Pancreas (tissue), 10 donors: Measurements from ENCODE around the gene ZBTB16. TPM values are rescaled to one million over a fixed set of nuclear protein-coding genes. Genes with fewer than 3 reads are reported as not detected.

Experiments
- ATAC-seq, 4 donors: fragments of 200-7000 bp; cut with Tn5 transposase; one replicate each; pipeline versions ENCODE4 v1.8.0 to v1.9.1; 2020; ENCODE audit warnings: mild to moderate bottlenecking in 4 of 4, moderate library complexity in 4 of 4
- DNase-seq, 6 donors: peaks; one replicate each; pipeline ENCODE4 v3.0.0-alpha.2; 2020
- FAIRE-seq: peaks from 2 replicates; lab custom pipeline; 2012; peaks lifted over from hg19 to GRCh38; lab: Jason Lieb, UNC
- H3K27ac ChIP-seq, 4 donors: fragments of 200-600 bp; sonication (generic); 1 replicate in 3 of 4; 2 replicates in 1 of 4; pipeline versions ENCODE4 v1.5.0 to v1.8.0; 2020
- H3K27me3 ChIP-seq, 4 donors: fragments of 200-600 bp; one replicate each; pipeline ENCODE4 v1.8.0; 2021
- H3K36me3 ChIP-seq, 3 donors: fragments of 200-600 bp; sonication (generic) in 1 of 3; one replicate each; pipeline versions ENCODE4 v1.5.0 to v1.8.0; 2020 to 2021
- H3K4me1 ChIP-seq, 3 donors: fragments of 200-600 bp; one replicate each; pipeline ENCODE4 v1.8.0; 2021
- H3K4me3 ChIP-seq, 4 donors: fragments of 200-600 bp; sonication (generic) in 2 of 4; one replicate each; pipeline versions ENCODE4 v1.5.0 to v1.8.0; 2020 to 2021
- H3K9me3 ChIP-seq, 4 donors: fragments of 200-600 bp; one replicate each; pipeline ENCODE4 v1.8.0; 2021
- CTCF ChIP-seq, 4 donors: fragments of 200-600 bp; sonication (generic) in 3 of 4; IDR thresholded peaks; one replicate each; pipeline versions ENCODE4 v1.5.0 to v1.8.0; 2021; ENCODE audit warnings: antibody characterized with exemption in 4 of 4
- WGBS, 2 donors: extraction: QIAGEN DNeasy Blood & Tissue Kit; methylation state at CpG; one replicate each; pipeline ENCODE4 v1.1.7; 2013; 5-methylcytosine and 5-hydroxymethylcytosine counted together
- intact Hi-C, 3 donors: fragments of 100-400 bp; cut with DNase I; formaldehyde crosslinking; loops; one replicate each; pipeline versions ENCODE4 v1.11.1 to v1.14.2; 2022
- polyA plus RNA-seq, 2 donors: library from polyadenylated mRNA; stranded (reverse); fragments of 200-250 nt; gene quantifications; one replicate each; pipeline ENCODE4 v1.2.3, GENCODE V29; 2013
- total RNA-seq, 6 donors: library from RNA; stranded (reverse); fragmentation: NEBNext Ultra II Directional in 4 of 6; extraction: Animal tissue kit (Norgen Biotek cat#: 25700) in 4 of 6; gene quantifications; one replicate each; pipeline versions ENCODE4 v1.2.1 to v1.2.4, GENCODE V29; 2021 to 2023
- donor health status: healthy with polysubstance abuse.
- donor health status: DM: no; HTN: no; CAD: no; lungs with moderate emphysema.
- donor health status: DM: no; HTN: no; CAD: no.
- donor health status: control.
- donor health status: control.
- donor health status: Bipolar disorder and iron deficiency.
- donor health status: DM: yes; HTN: yes; CAD: no.
- donor health status: DM: no; HTN: no; CAD: no.
- donor health status: DM: no; HTN: no; CAD: no.
- donor health status: DM: yes; HTN: yes; CAD: no.

Gene ZBTB16
- total and polyA plus RNA-seq, 8 donors: 8.1 to 76.4 (median 42.3) TPM

GRCh38 chr11:114033572-114033971 lies 25.9 kb upstream of the ZBTB16 start:
- no peak overlapping the region for H3K4me3 ChIP-seq
- no peak for FAIRE-seq
- H3K9me3 ChIP-seq: no peaks in the 10 kb centered on the region
- TF ChIP-seq CTCF (IDR thresholded peaks at IDR 0.05): no peak
- H3K36me3 ChIP-seq: no peaks in the 10 kb centered on the region
- WGBS, 2 donors: 94 to 95% methylated on average over 2 of the region's 2 CpGs
- ATAC-seq: no peak
- intact Hi-C loops: loop anchor here in 1 of 3 donors (10.0 kb wide), 1 partner anchor 221 kb away; no protein-coding TSS in a partner anchor
- H3K27me3 ChIP-seq: no peaks in the 10 kb centered on the region
- H3K27ac ChIP-seq: no peak overlapping the region
- H3K4me1 ChIP-seq: peaks cover 0 to 4% (median 3%) of the 10 kb centered on the region in 3 donors
- DNase-seq: no peak

- Histone ChIP-seq H3K4me3 (no peak overlapping the region), H3K9me3 (no peaks in the 10 kb centered on the region), H3K27ac (no peak overlapping the region), H3K27me3 (no peaks in the 10 kb centered on the region), H3K4me1 (peaks cover 0 to 4% (median 3%) of the 10 kb centered on the region in 3 donors), H3K36me3 (no peaks in the 10 kb centered on the region)
- intact Hi-C loops: loop anchor here in 1 of 3 donors (10.0 kb wide), 1 partner anchor 220 kb away; no protein-coding TSS in a partner anchor
- WGBS, 2 donors: 82 to 87% methylated on average over 11 of the region's 11 CpGs
- ATAC-seq (no peak), DNase-seq (no peak), FAIRE-seq (no peak)
- no peak for TF ChIP-seq CTCF (IDR thresholded peaks at IDR 0.05)
Measured at GRCh38 chr11:114034956-114035355, 24.6 kb upstream of the ZBTB16 start.

- H3K27ac ChIP-seq: peak overlapping the region in 3 of 4 donors; percentile 12 to 33 (median 23)
- TF ChIP-seq CTCF (IDR thresholded peaks at IDR 0.05): peak; percentile 83 to 92 (median 88)
- 1 to 2% methylated on average over 37 of the region's 37 CpGs for WGBS, 2 donors
- intact Hi-C loops: loop anchor here in 2 of 3 donors (2.0 to 10.0 kb wide), 2 partner anchors 219 to 225 kb away; no protein-coding TSS in a partner anchor
- peak; percentile 94 to 99 (median 98) for ATAC-seq
- H3K4me3 ChIP-seq: peak overlapping the region in 3 of 4 donors; percentile 9 to 46 (median 28)
- peaks cover 0 to 4% (median 3%) of the 10 kb centered on the region in 3 donors for H3K4me1 ChIP-seq
- no peaks in the 10 kb centered on the region for H3K9me3 ChIP-seq
- DNase-seq: peak; percentile 75 to 95 (median 91)
- no peaks in the 10 kb centered on the region for H3K36me3 ChIP-seq
- no peak for FAIRE-seq
- H3K27me3 ChIP-seq: no peaks in the 10 kb centered on the region
Measured at GRCh38 chr11:114036147-114036811, 23.2 kb upstream of the ZBTB16 start.

GRCh38 chr11:114036958-114037357 lies 22.6 kb upstream of the ZBTB16 start:
- peak in 1 of 4 donors; percentile 7 for ATAC-seq
- no peaks in the 10 kb centered on the region for H3K9me3 ChIP-seq
- no peak for TF ChIP-seq CTCF (IDR thresholded peaks at IDR 0.05)
- 92 to 94% methylated on average over 3 of the region's 3 CpGs for WGBS, 2 donors
- no peak overlapping the region for H3K4me3 ChIP-seq
- DNase-seq: no peak
- no peaks in the 10 kb centered on the region for H3K27me3 ChIP-seq
- peaks cover 0 to 4% (median 3%) of the 10 kb centered on the region in 3 donors for H3K4me1 ChIP-seq
- FAIRE-seq: no peak
- intact Hi-C loops: loop anchor here in 2 of 3 donors (2.0 to 10.0 kb wide), 2 partner anchors 218 to 224 kb away; no protein-coding TSS in a partner anchor
- no peak overlapping the region for H3K27ac ChIP-seq
- H3K36me3 ChIP-seq: no peaks in the 10 kb centered on the region

GRCh38 chr11:114039551-114039950 lies 20.0 kb upstream of the ZBTB16 start:
- Histone ChIP-seq H3K27ac (no peak overlapping the region), H3K4me1 (peaks cover 0 to 4% (median 3%) of the 10 kb centered on the region in 3 donors), H3K36me3 (no peaks in the 10 kb centered on the region), H3K4me3 (no peak overlapping the region), H3K27me3 (no peaks in the 10 kb centered on the region), H3K9me3 (no peaks in the 10 kb centered on the region)
- TF ChIP-seq CTCF (IDR thresholded peaks at IDR 0.05): no peak
- FAIRE-seq (no peak), ATAC-seq (no peak), DNase-seq (no peak)
- intact Hi-C loops: loop anchor here in 1 of 3 donors (10.0 kb wide), 1 partner anchor 215 kb away; no protein-coding TSS in a partner anchor
- WGBS, 2 donors: 83% methylated on average over 3 of the region's 3 CpGs
